ENCODE data around the gene SENP3.
A peak's percentile ranks its signal among the peaks of the same experiment; 100 is the strongest.
"Not testable (repeated sequence)": the region's sequence is repeated elsewhere in the genome, so short reads cannot be mapped to it uniquely, and the experiment has no call there.

The SENP3 gene

GRCh38 chr17:7597561-7597960 is 35.8 kb downstream of the SENP3 start:
- DNase-seq (ENCODE audit: low spot score): not testable (repeated sequence)

GRCh38 chr17:7606280-7606679 is 44.6 kb downstream of the SENP3 start:
- no peak for DNase-seq (ENCODE audit: low spot score)

GRCh38 chr17:7610641-7611040 is 48.9 kb downstream of the SENP3 start:
- no peak for DNase-seq (ENCODE audit: low spot score)

- DNase-seq (ENCODE audit: low spot score): no peak
These were observed 50.0 kb downstream of the SENP3 start for GRCh38 chr17:7611635-7612293.

GRCh38 chr17:7612294-7612640 is 50.5 kb downstream of the SENP3 start:
- DNase-seq (ENCODE audit: low spot score): no peak

- no peak for DNase-seq (ENCODE audit: low spot score)
These were observed 52.2 kb downstream of the SENP3 start for GRCh38 chr17:7613769-7614424.

GRCh38 chr17:7614425-7615264 is 52.9 kb downstream of the SENP3 start, which contains the start of gene FXR2:
Gene FXR2 (minus strand): TSS chr17:7614897. CDS start chr17:7614532, 365 bp downstream.
- peak; percentile 94 for DNase-seq (ENCODE audit: low spot score)

- no peak for DNase-seq (ENCODE audit: low spot score)
These were observed 53.6 kb downstream of the SENP3 start for GRCh38 chr17:7615265-7615747.

- DNase-seq (ENCODE audit: low spot score): no peak
These were observed 56.9 kb downstream of the SENP3 start for GRCh38 chr17:7618608-7619007.

- DNase-seq (ENCODE audit: low spot score): no peak
These were observed 59.1 kb downstream of the SENP3 start for GRCh38 chr17:7620835-7621234.

Data from HuH-7 (cell line).